Activated T-cell treated with anti-CD3 and anti-CD28 coated beads, Interleukin-2, amount 50 U/mL, for 72 hours (primary cell): ENCODE measurements around the gene CEP290. TPM values are rescaled to one million over a fixed set of nuclear protein-coding genes. Genes with fewer than 3 reads are reported as not detected.

Source experiments
- ATAC-seq, 2 donors: fragments of 150-1000 bp; cut with Tn5 transposase; replicated peaks in 1 of 2; 2 replicates each; pipeline ENCODE4 v1.10.0; 2021; ENCODE audit warnings: moderate library complexity in 2 of 2, mild to moderate bottlenecking in 1 of 2
- DNase-seq, 2 donors: peaks; one replicate each; pipeline ENCODE4 v3.0.0; 2021 to 2022; ENCODE audit warnings: mixed read lengths in 1 of 2
- H3K27ac Mint-ChIP-seq: one replicate; pipeline ENCODE4 v1.8.0; 2022; ENCODE audit warnings: mild to moderate bottlenecking, moderate library complexity, mixed read lengths
- H3K27me3 Mint-ChIP-seq: one replicate; pipeline ENCODE4 v1.8.0; 2022; ENCODE audit warnings: low read depth, mixed read lengths
- H3K36me3 Mint-ChIP-seq, 2 donors: one replicate each; pipeline ENCODE4 v1.8.0; 2022; ENCODE audit warnings: mixed read lengths in 2 of 2, mild to moderate bottlenecking in 1 of 2; ENCODE audit not compliant: insufficient read depth in 2 of 2
- H3K4me1 Mint-ChIP-seq: one replicate; pipeline ENCODE4 v1.8.0; 2022; ENCODE audit warnings: low read depth, mixed read lengths
- H3K4me3 Mint-ChIP-seq, 2 donors: one replicate each; pipeline ENCODE4 v1.8.0; 2022; ENCODE audit warnings: mild to moderate bottlenecking in 2 of 2, mixed read lengths in 2 of 2, moderate library complexity in 2 of 2
- H3K9me3 Mint-ChIP-seq, 2 donors: one replicate each; pipeline ENCODE4 v1.8.0; 2022; ENCODE audit warnings: mixed read lengths in 2 of 2
- total RNA-seq, 2 donors: library from RNA; stranded (reverse); gene quantifications; one replicate each; pipeline ENCODE4 v1.2.3, GENCODE V29; 2022

CEP290 gene
- total RNA-seq, 2 donors from 2014 or later: 14.1 to 14.3 TPM

DNA sequence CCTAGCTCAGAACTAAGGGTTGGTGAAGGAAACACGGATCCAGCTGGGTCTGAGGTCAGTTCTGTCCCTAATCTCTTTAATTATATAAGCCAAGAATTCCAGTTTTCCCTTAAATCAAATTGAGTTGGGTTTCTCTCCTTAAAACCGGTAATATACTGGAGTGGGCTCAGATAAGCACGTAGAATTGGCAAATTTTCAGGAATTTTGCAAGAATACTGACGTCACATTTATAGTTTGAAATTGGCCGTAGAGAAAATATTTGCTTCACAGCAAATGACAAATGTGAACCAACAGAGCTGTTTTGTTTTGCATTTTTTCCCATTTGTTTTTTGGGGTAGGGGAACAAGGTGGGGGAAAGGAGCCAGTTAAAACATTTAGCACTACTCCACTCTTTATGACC is 130.1 kb downstream of the CEP290 start:
- no peak for DNase-seq

GRCh38 chr12:88006351-88006750 is 135.5 kb downstream of the CEP290 start:
- no peaks in the 10 kb centered on the region for H3K4me1 Mint-ChIP-seq
- H3K4me3 Mint-ChIP-seq: no peak overlapping the region
- no peak for ATAC-seq
- H3K27me3 Mint-ChIP-seq: no peaks in the 10 kb centered on the region
- H3K36me3 Mint-ChIP-seq: no peaks in the 10 kb centered on the region
- no peaks in the 10 kb centered on the region for H3K9me3 Mint-ChIP-seq
- DNase-seq: no peak
- no peak overlapping the region for H3K27ac Mint-ChIP-seq

More for the DNA sequence above, 130.1 kb downstream of the CEP290 start:
- no peak overlapping the region for H3K27ac Mint-ChIP-seq
- ATAC-seq: no peak
- H3K36me3 Mint-ChIP-seq: no peaks in the 10 kb centered on the region
- H3K27me3 Mint-ChIP-seq: peaks cover 5% of the 10 kb centered on the region
- no peaks in the 10 kb centered on the region for H3K4me1 Mint-ChIP-seq
- H3K9me3 Mint-ChIP-seq: no peaks in the 10 kb centered on the region
- H3K4me3 Mint-ChIP-seq: no peak overlapping the region

DNA sequence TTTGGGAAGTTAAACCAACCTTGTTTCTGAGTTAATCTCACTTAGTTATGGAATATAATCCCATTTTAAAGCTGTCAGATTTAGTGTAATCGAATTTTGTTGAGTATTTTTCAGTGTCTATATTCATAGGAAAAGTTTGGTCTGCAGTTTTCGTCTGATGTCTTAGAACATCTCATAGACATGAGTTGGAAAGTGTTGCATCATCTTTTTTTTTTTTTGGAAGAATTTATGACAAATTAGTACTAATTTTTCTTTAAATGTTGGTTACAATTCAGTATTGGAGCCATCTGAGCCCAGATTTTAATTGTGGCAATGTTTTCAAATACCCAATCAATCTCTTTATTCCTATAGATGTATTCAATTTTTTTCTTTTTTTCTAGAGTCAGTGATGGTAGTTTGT is 140.6 kb downstream of the CEP290 start:
- Mint-ChIP-seq H3K4me1 (no peaks in the 10 kb centered on the region), H3K4me3 (no peak overlapping the region), H3K36me3 (no peaks in the 10 kb centered on the region), H3K9me3 (no peaks in the 10 kb centered on the region), H3K27ac (no peak overlapping the region), H3K27me3 (no peaks in the 10 kb centered on the region)
- DNase-seq (no peak), ATAC-seq (no peak)

Other genes starting within 250 kb of the CEP290 start
- under 1 TPM; 0.12 to 0.36 TPM for gene C12orf50, start 112.7 kb downstream of the CEP290 start, total RNA-seq
- 1 to 10 TPM; 7.3 to 9.8 TPM for gene TMTC3, start 219 bp upstream of the CEP290 start, total RNA-seq